PC-3 (cell line): ENCODE data around the gene ILDR1. TPM values are rescaled to one million over a fixed set of nuclear protein-coding genes. Genes with fewer than 3 reads are reported as not detected.
A peak's percentile ranks its signal among the peaks of the same experiment; 100 is the strongest.

Experiments used
- ATAC-seq: fragments of 200-7000 bp; cut with Tn5 transposase; 2 replicates; pipeline ENCODE4 v1.9.1; 2020; ENCODE audit warnings: mild to moderate bottlenecking, moderate library complexity
- BruUV-seq: library from RNA; stranded (reverse); fragments of 400-500 nt; replicated peaks from 2 replicates; lab custom pipeline; 2021; lab: Mats Ljungman, UMichigan
- CTCF ChIA-PET: fragments of 300-600 bp; sonication (Branson Sonifier 250); formaldehyde crosslinking; loops from one replicate; lab custom pipeline; 2022; ENCODE audit warnings: antibody characterized with exemption; lab: Charles Lee
- POLR2A ChIA-PET: fragments of 300-600 bp; sonication (Branson Sonifier 250); formaldehyde crosslinking; loops from one replicate; lab custom pipeline; 2022; ENCODE audit warnings: antibody characterized with exemption; ENCODE audit not compliant: unreplicated experiment; lab: Charles Lee
- DNase-seq: peaks from one replicate; pipeline ENCODE4 v3.0.0-alpha.2; 2015
- H2AFZ ChIP-seq: fragments of 300-600 bp; sonication (generic); 2 replicates; pipeline ENCODE4 v1.6.0; 2016; ENCODE audit warnings: antibody characterized with exemption, low read length
- H3F3A ChIP-seq: fragments of 300-600 bp; sonication (generic); one replicate; pipeline ENCODE4 v1.6.0; 2017; ENCODE audit warnings: antibody characterized with exemption, low read length, control low read depth, mild to moderate bottlenecking; ENCODE audit not compliant: unreplicated experiment
- H3K27ac ChIP-seq: fragments of 300-600 bp; sonication (generic); 2 replicates; pipeline ENCODE4 v1.5.1; 2016; ENCODE audit warnings: mild to moderate bottlenecking, low read length
- H3K27me3 ChIP-seq: fragments of 300-600 bp; sonication (generic); 2 replicates; pipeline ENCODE4 v1.6.1; 2016; ENCODE audit warnings: low read length, mixed read lengths
- H3K36me3 ChIP-seq: fragments of 300-600 bp; sonication (generic); 2 replicates; pipeline ENCODE4 v1.6.1; 2016; ENCODE audit warnings: low read depth, mixed run types, low read length, mixed read lengths
- H3K4me1 ChIP-seq: fragments of 300-600 bp; sonication (generic); 2 replicates; pipeline ENCODE4 v1.5.1; 2016; ENCODE audit warnings: low read length; ENCODE audit not compliant: insufficient read depth
- H3K4me2 ChIP-seq: fragments of 300-600 bp; sonication (generic); 2 replicates; pipeline ENCODE4 v1.6.0; 2016; ENCODE audit warnings: low read length
- H3K4me3 ChIP-seq: fragments of 300-600 bp; sonication (generic); 2 replicates; pipeline ENCODE4 v1.5.1; 2016; ENCODE audit warnings: mild to moderate bottlenecking, low read length, mixed read lengths
- H3K79me2 ChIP-seq: fragments of 300-600 bp; sonication (generic); 2 replicates; pipeline ENCODE4 v1.6.1; 2017; ENCODE audit warnings: low read length, mixed read lengths
- H3K9ac ChIP-seq: fragments of 300-600 bp; sonication (generic); 2 replicates; pipeline ENCODE4 v1.6.0; 2016; ENCODE audit warnings: mild to moderate bottlenecking, low read length
- H3K9me2 ChIP-seq: fragments of 300-600 bp; sonication (generic); replicated peaks from 2 replicates; pipeline ENCODE4 v1.6.1; 2016; ENCODE audit warnings: mixed run types, low read length, mixed read lengths
- H3K9me3 ChIP-seq: fragments of 300-600 bp; sonication (generic); 2 replicates; pipeline ENCODE4 v1.6.1; 2016; ENCODE audit warnings: low read length, mixed read lengths
- H4K20me1 ChIP-seq: fragments of 300-600 bp; sonication (generic); 2 replicates; pipeline ENCODE4 v1.6.1; 2016; ENCODE audit warnings: low read length, mixed read lengths
- EZH2 ChIP-seq: fragments of 300-600 bp; sonication (generic); IDR thresholded peaks from one replicate; pipeline ENCODE4 v1.6.1; 2017; ENCODE audit warnings: antibody characterized with exemption, mild to moderate bottlenecking, low read length; ENCODE audit not compliant: unreplicated experiment
- EZH2phosphoT487 ChIP-seq: fragments of 300-600 bp; sonication (generic); IDR thresholded peaks from 2 replicates; pipeline ENCODE4 v1.6.1; 2018; ENCODE audit warnings: mild to moderate bottlenecking, antibody characterized with exemption, low read length, borderline replicate concordance
- intact Hi-C: fragments of 100-400 bp; cut with micrococcal nuclease; formaldehyde crosslinking; loops from 2 replicates; pipeline ENCODE4 v1.9.0; 2023
- total RNA-seq: library from RNA; depleted of rRNA; stranded (reverse); fragments of >200 nt; gene quantifications from 2 replicates; pipeline ENCODE4 v1.2.3, GENCODE V29; 2014
- TF ChIP-seq, protein P1 (sequence below): fragments of 300-600 bp; sonication (generic); conservative IDR thresholded peaks from 2 replicates; pipeline ENCODE4 v1.5.1; 2017; ENCODE audit warnings: antibody characterized with exemption, low read depth, mild to moderate bottlenecking, low read length

The ILDR1 gene
- total RNA-seq, 1 experiment from 2014 or later = 5.6 TPM

GRCh38 chr3:122033023-122033422 lies 11.0 kb upstream of the ILDR1 start:
- H3K36me3 ChIP-seq = no peaks in the 10 kb centered on the region
- no peak overlapping the region for H3K4me3 ChIP-seq
- no peak overlapping the region for H3K4me2 ChIP-seq
- TF ChIP-seq EZH2phosphoT487 (no peak), EZH2 (no peak)
- TF ChIP-seq, protein P1, sequence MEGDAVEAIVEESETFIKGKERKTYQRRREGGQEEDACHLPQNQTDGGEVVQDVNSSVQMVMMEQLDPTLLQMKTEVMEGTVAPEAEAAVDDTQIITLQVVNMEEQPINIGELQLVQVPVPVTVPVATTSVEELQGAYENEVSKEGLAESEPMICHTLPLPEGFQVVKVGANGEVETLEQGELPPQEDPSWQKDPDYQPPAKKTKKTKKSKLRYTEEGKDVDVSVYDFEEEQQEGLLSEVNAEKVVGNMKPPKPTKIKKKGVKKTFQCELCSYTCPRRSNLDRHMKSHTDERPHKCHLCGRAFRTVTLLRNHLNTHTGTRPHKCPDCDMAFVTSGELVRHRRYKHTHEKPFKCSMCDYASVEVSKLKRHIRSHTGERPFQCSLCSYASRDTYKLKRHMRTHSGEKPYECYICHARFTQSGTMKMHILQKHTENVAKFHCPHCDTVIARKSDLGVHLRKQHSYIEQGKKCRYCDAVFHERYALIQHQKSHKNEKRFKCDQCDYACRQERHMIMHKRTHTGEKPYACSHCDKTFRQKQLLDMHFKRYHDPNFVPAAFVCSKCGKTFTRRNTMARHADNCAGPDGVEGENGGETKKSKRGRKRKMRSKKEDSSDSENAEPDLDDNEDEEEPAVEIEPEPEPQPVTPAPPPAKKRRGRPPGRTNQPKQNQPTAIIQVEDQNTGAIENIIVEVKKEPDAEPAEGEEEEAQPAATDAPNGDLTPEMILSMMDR = no peak
- ChIA-PET POLR2A (no interaction called here), CTCF (no interaction called here)
- no peaks in the 10 kb centered on the region for H4K20me1 ChIP-seq
- no peak for DNase-seq
- no peak overlapping the region for H3K27ac ChIP-seq
- no peak overlapping the region for H2AFZ ChIP-seq
- intact Hi-C loops = no loop called here
- no peaks in the 10 kb centered on the region for H3F3A ChIP-seq
- no peak for ATAC-seq
- H3K9ac ChIP-seq = no peak overlapping the region
- H3K9me2 ChIP-seq = no peaks in the 10 kb centered on the region
- H3K79me2 ChIP-seq = no peaks in the 10 kb centered on the region
- H3K4me1 ChIP-seq = no peaks in the 10 kb centered on the region
- H3K27me3 ChIP-seq = no peaks in the 10 kb centered on the region
- BruUV-seq = no TSS peak
- peaks cover 6% of the 10 kb centered on the region; the same call in 1 of the 2 replicates for H3K9me3 ChIP-seq

DNA sequence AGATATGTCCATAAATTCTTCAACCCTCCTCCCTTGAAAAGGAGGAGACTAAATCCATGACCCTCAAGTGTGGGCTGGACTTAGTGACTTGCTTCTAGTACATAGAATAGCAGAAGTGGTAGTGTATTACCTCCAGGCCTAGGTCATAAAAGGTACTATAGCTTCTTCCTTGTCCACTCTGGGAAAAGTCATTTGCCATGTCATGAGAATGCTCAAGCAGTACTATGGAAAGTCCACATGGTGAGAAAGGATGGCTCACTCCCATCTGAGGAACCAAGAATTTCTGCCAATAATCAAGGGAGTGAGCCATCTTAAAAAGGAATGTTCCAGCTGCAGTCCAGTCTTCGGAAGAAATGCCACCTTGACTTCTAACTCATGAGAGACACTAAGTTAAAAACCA lies 10.5 kb upstream of the ILDR1 start:
- Histone ChIP-seq H3K9me2 (no peaks in the 10 kb centered on the region), H3K79me2 (no peaks in the 10 kb centered on the region), H4K20me1 (no peaks in the 10 kb centered on the region), H3K4me3 (no peak overlapping the region), H3K9ac (no peak overlapping the region), H3K4me2 (no peak overlapping the region), H2AFZ (no peak overlapping the region), H3K27ac (no peak overlapping the region), H3K27me3 (no peaks in the 10 kb centered on the region), H3K9me3 (peaks cover 6% of the 10 kb centered on the region; the same call in 1 of the 2 replicates), H3K36me3 (no peaks in the 10 kb centered on the region), H3K4me1 (no peaks in the 10 kb centered on the region), H3F3A (no peaks in the 10 kb centered on the region)
- CTCF ChIA-PET = no interaction called here
- no peak for DNase-seq
- no peak for ATAC-seq
- TF ChIP-seq, protein P1 = no peak
- TF ChIP-seq EZH2phosphoT487 (no peak), EZH2 (no peak)
- POLR2A ChIA-PET = no interaction called here
- intact Hi-C loops = no loop called here
- no TSS peak for BruUV-seq

DNA sequence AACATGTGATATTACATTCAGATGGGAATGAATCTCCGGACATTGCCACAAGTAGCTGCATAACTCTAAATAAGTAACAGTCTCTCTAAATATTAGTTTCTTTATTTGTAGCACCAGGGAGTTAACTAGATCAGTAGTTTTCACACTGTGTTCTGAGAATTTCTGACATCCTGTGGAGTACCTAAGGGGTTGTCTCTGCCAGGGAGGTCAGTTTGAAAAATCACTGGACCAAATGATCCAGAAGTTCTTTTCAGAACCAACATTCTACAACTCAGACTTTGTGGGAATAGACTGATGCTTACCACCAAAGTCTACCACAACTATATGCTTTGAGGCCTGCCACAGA lies 9.0 kb upstream of the ILDR1 start:
- Histone ChIP-seq H3K4me1 (no peaks in the 10 kb centered on the region), H3K9me2 (no peaks in the 10 kb centered on the region), H3K9ac (no peak overlapping the region), H3K27ac (no peak overlapping the region), H3K4me3 (no peak overlapping the region), H3K27me3 (no peaks in the 10 kb centered on the region), H2AFZ (0 out of 2 replicates have a peak overlapping the region, but pooled peaks have one; percentile 61), H3K36me3 (no peaks in the 10 kb centered on the region), H4K20me1 (no peaks in the 10 kb centered on the region), H3K79me2 (no peaks in the 10 kb centered on the region), H3K9me3 (no peaks in the 10 kb centered on the region), H3K4me2 (no peak overlapping the region), H3F3A (no peaks in the 10 kb centered on the region)
- BruUV-seq = no TSS peak
- no peak for ATAC-seq
- TF ChIP-seq EZH2phosphoT487 (no peak), EZH2 (no peak)
- TF ChIP-seq, protein P1 = no peak
- no peak for DNase-seq
- ChIA-PET CTCF (no interaction called here), POLR2A (no interaction called here)
- intact Hi-C loops = no loop called here
